Endothelial cell of umbilical vein (primary cell): ENCODE results near the gene ESYT3. TPM values are rescaled to one million over a fixed set of nuclear protein-coding genes. Genes with fewer than 3 reads are reported as not detected.

Experiments
- BruUV-seq: library from RNA; stranded (reverse); fragments of 400-500 nt; replicated peaks from 2 replicates; lab custom pipeline; 2021; lab: Mats Ljungman, UMichigan
- CTCF ChIA-PET: fragments of 300-600, 350-600 bp; sonication (Branson Sonifier 250); formaldehyde crosslinking; loops from one replicate; lab custom pipeline; 2021; ENCODE audit warnings: antibody characterized with exemption, inconsistent platforms; lab: Charles Lee
- POLR2A ChIA-PET: fragments of 300-600, 350-600 bp; sonication (Branson Sonifier 250); formaldehyde crosslinking; loops from one replicate; lab custom pipeline; 2021; ENCODE audit warnings: antibody characterized with exemption, inconsistent platforms; lab: Charles Lee
- DNase-seq: peaks from one replicate; pipeline ENCODE4 v3.0.0-alpha.2; 2011; ENCODE audit warnings: low read depth, low spot score
- FAIRE-seq: peaks from 2 replicates; lab custom pipeline; 2011; peaks lifted over from hg19 to GRCh38; lab: Jason Lieb, UNC
- H2AFZ ChIP-seq: 2 replicates; pipeline ENCODE4 v1.6.0; 2012; ENCODE audit warnings: low read depth, low read length, control low read depth, inconsistent platforms
- H3K27ac ChIP-seq: 2 replicates; pipeline ENCODE4 v1.5.1; 2011; ENCODE audit warnings: low read depth, mild to moderate bottlenecking, control low read depth, low read length, moderate library complexity; ENCODE audit not compliant: insufficient read depth
- H3K27me3 ChIP-seq, 2 experiments: 2 replicates each; pipeline versions ENCODE4 v1.6.0 to v1.6.1; 2011; ENCODE audit warnings: low read length in 2 of 2, mixed read lengths in 1 of 2; ENCODE audit not compliant: control insufficient read depth in 2 of 2, insufficient read depth in 2 of 2
- H3K36me3 ChIP-seq, 2 experiments: 2 replicates in 1 of 2; 3 replicates in 1 of 2; pipeline ENCODE4 v1.5.1; 2011; ENCODE audit warnings: low read length in 2 of 2, mild to moderate bottlenecking in 1 of 2, moderate library complexity in 1 of 2; ENCODE audit not compliant: control insufficient read depth in 2 of 2, insufficient read depth in 2 of 2; ENCODE audit errors: extremely low read depth in 1 of 2
- H3K4me1 ChIP-seq: 3 replicates; pipeline ENCODE4 v1.5.1; 2011; ENCODE audit warnings: mild to moderate bottlenecking, low read length; ENCODE audit not compliant: control insufficient read depth, insufficient read depth; ENCODE audit errors: extremely low read depth
- H3K4me2 ChIP-seq: 2 replicates; pipeline ENCODE4 v1.6.1; 2011; ENCODE audit warnings: low read length, control low read depth, mixed read lengths; ENCODE audit not compliant: insufficient read depth
- H3K4me3 ChIP-seq, 3 experiments: fragments of 200-600 bp in 1 of 3; sonication (generic), shearing (Covaris generic) in 1 of 3; replicated peaks in 1 of 3; 2 replicates each; pipeline ENCODE4 v1.5.1; 2011 to 2016; ENCODE audit warnings: control low read depth in 3 of 3, low read length in 3 of 3, mild to moderate bottlenecking in 2 of 3, inconsistent platforms in 1 of 3, low read depth in 1 of 3, moderate library complexity in 1 of 3; ENCODE audit not compliant: insufficient read depth in 1 of 3
- H3K79me2 ChIP-seq: 2 replicates; pipeline ENCODE4 v1.6.0; 2012; ENCODE audit warnings: low read length, inconsistent platforms; ENCODE audit not compliant: control insufficient read depth, insufficient read depth
- H3K9ac ChIP-seq: replicated peaks from 2 replicates; pipeline ENCODE3; 2011; ENCODE audit warnings: low read length, control low read depth; ENCODE audit not compliant: insufficient read depth; ENCODE audit errors: extremely low read depth
- H3K9me1 ChIP-seq: replicated peaks from 3 replicates; pipeline ENCODE4 v1.6.0; 2011; ENCODE audit warnings: mild to moderate bottlenecking, low read length; ENCODE audit not compliant: control insufficient read depth, insufficient read depth; ENCODE audit errors: extremely low read depth
- H3K9me3 ChIP-seq: replicated peaks from 2 replicates; pipeline ENCODE4 v1.5.1; 2012; ENCODE audit warnings: low read length, inconsistent platforms; ENCODE audit not compliant: control insufficient read depth, insufficient read depth
- H4K20me1 ChIP-seq: replicated peaks from 2 replicates; pipeline ENCODE3; 2011; ENCODE audit warnings: mild to moderate bottlenecking, low read length; ENCODE audit not compliant: control insufficient read depth, insufficient read depth; ENCODE audit errors: extremely low read depth
- EZH2 ChIP-seq: IDR thresholded peaks from 2 replicates; pipeline ENCODE4 v1.6.1; 2012; ENCODE audit warnings: borderline replicate concordance, low read depth, mild to moderate bottlenecking, moderate library complexity, low read length, inconsistent platforms; ENCODE audit not compliant: severe bottlenecking
- FOS ChIP-seq: IDR thresholded peaks from 2 replicates; pipeline ENCODE4 v1.6.1; 2011; ENCODE audit warnings: mild to moderate bottlenecking, low read length, moderate library complexity, borderline replicate concordance; ENCODE audit not compliant: insufficient read depth
- GATA2 ChIP-seq: IDR thresholded peaks from 2 replicates; pipeline ENCODE4 v1.7.0; 2011; ENCODE audit warnings: low read depth, mild to moderate bottlenecking, moderate library complexity, mixed read lengths, low read length; ENCODE audit not compliant: insufficient read length, insufficient read depth
- JUN ChIP-seq: IDR thresholded peaks from 2 replicates; pipeline ENCODE4 v1.6.1; 2011; ENCODE audit warnings: borderline replicate concordance, low read depth; ENCODE audit not compliant: insufficient read length, insufficient read depth
- MAX ChIP-seq: IDR thresholded peaks from 2 replicates; pipeline ENCODE4 v1.6.1; 2011; ENCODE audit not compliant: insufficient read depth, insufficient read length
- MYC ChIP-seq: IDR thresholded peaks from one replicate; pipeline ENCODE4 v1.6.1; 2011; ENCODE audit warnings: mild to moderate bottlenecking, low read depth, low read length
- POLR2A ChIP-seq: IDR thresholded peaks from 2 replicates; pipeline ENCODE4 v1.6.1; 2012; ENCODE audit warnings: low read depth, mild to moderate bottlenecking, control low read depth, low read length
- POLR2AphosphoS5 ChIP-seq: IDR thresholded peaks from 2 replicates; pipeline ENCODE4 v1.6.1; 2012; ENCODE audit warnings: low read depth, mild to moderate bottlenecking, control low read depth, low read length, moderate library complexity; ENCODE audit not compliant: insufficient read depth
- dilution Hi-C: fragments of 300-500 bp; cut with MboI; formaldehyde crosslinking; loops from one replicate; pipeline ENCODE4 v1.15.0; 2019; ENCODE audit warnings: low sequenced_read_pairs; ENCODE audit not compliant: extremely low pct_ligation_motif_present
- intact Hi-C: fragments of 100-400 bp; cut with micrococcal nuclease; formaldehyde crosslinking; loops from one replicate; pipeline ENCODE4 v1.10.0; 2022
- polyA plus RNA-seq, 4 experiments: library from polyadenylated mRNA; depleted of rRNA in 3 of 4; stranded (reverse) in 3 of 4; unstranded in 1 of 4; fragments of >200 nt; gene quantifications; 2 replicates each; pipeline versions ENCODE4 v1.2.1 to v1.2.3, GENCODE V29; 2011 to 2012; ENCODE audit warnings: missing spikeins in 1 of 4
- total RNA-seq: library from RNA; stranded (reverse); gene quantifications from 2 replicates; pipeline ENCODE4 v1.2.3, GENCODE V29; 2021
- TF ChIP-seq, protein P1 (sequence below), 2 donors: IDR thresholded peaks; 1 replicate in 1 of 2; 2 replicates in 1 of 2; pipeline ENCODE4 v1.5.1; 2011; ENCODE audit warnings: low read length in 2 of 2, mild to moderate bottlenecking in 2 of 2, moderate library complexity in 2 of 2, control low read depth in 1 of 2, inconsistent platforms in 1 of 2, low read depth in 1 of 2; ENCODE audit not compliant: insufficient read depth in 1 of 2; ENCODE audit errors: extremely low read depth in 1 of 2

ESYT3 gene
- total and polyA plus RNA-seq, 2 donors (not counting 3 experiments of a cell fraction or from before 2014, with no cell fraction given), result not detected

- TF ChIP-seq GATA2, result no peak
- TF ChIP-seq POLR2A, result no peak
- no peak for TF ChIP-seq MAX
- TF ChIP-seq, protein P1, sequence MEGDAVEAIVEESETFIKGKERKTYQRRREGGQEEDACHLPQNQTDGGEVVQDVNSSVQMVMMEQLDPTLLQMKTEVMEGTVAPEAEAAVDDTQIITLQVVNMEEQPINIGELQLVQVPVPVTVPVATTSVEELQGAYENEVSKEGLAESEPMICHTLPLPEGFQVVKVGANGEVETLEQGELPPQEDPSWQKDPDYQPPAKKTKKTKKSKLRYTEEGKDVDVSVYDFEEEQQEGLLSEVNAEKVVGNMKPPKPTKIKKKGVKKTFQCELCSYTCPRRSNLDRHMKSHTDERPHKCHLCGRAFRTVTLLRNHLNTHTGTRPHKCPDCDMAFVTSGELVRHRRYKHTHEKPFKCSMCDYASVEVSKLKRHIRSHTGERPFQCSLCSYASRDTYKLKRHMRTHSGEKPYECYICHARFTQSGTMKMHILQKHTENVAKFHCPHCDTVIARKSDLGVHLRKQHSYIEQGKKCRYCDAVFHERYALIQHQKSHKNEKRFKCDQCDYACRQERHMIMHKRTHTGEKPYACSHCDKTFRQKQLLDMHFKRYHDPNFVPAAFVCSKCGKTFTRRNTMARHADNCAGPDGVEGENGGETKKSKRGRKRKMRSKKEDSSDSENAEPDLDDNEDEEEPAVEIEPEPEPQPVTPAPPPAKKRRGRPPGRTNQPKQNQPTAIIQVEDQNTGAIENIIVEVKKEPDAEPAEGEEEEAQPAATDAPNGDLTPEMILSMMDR (IDR thresholded peaks at IDR 0.05; ENCODE audit: extremely low read depth in 1 of 2, insufficient read depth in 1 of 2, low read depth in 1 of 2, low read length in 2 of 2), result no peak
- no peak for TF ChIP-seq POLR2AphosphoS5
- TF ChIP-seq JUN, result no peak
- no peak for TF ChIP-seq MYC
- TF ChIP-seq FOS, result no peak
- TF ChIP-seq EZH2, result no peak
- no peak overlapping the region for H3K9ac ChIP-seq
- no peaks in the 10 kb centered on the region for H3K9me1 ChIP-seq
- no TSS peak for BruUV-seq
- no peaks in the 10 kb centered on the region for H4K20me1 ChIP-seq
- H3K36me3 ChIP-seq, result no peaks in the 10 kb centered on the region
- DNase-seq (no peak), FAIRE-seq (no peak)
- POLR2A ChIA-PET, result no interaction called here
- H3K4me2 ChIP-seq, result no peak overlapping the region
- no peaks in the 10 kb centered on the region for H3K27me3 ChIP-seq
- no peak overlapping the region for H3K4me3 ChIP-seq
- no peaks in the 10 kb centered on the region for H3K79me2 ChIP-seq
- no peak overlapping the region for H3K27ac ChIP-seq
- H3K4me1 ChIP-seq, result no peaks in the 10 kb centered on the region
- no peak overlapping the region for H2AFZ ChIP-seq
- intact Hi-C loops (no loop called here), dilution Hi-C loops (no loop called here)
- CTCF ChIA-PET, result no interaction called here
- H3K9me3 ChIP-seq, result no peaks in the 10 kb centered on the region
Observed at GRCh38 chr3:138509586-138509985, 75.2 kb downstream of the ESYT3 start.
